ENCODE measurements around the gene ATP6V1G1. TPM values are rescaled to one million over a fixed set of nuclear protein-coding genes. Genes with fewer than 3 reads are reported as not detected.

ATP6V1G1 gene
- polyA plus RNA-seq, 2 donors = 127 to 145 TPM

GRCh38 chr9:114634387-114634786, 46.8 kb downstream of the ATP6V1G1 start:
- Histone ChIP-seq H3K9me3 (ENCODE audit: control insufficient read depth in 2 of 2, insufficient read depth in 1 of 2, low read depth in 1 of 2, low read length in 1 of 2) (no peaks in the 10 kb centered on the region), H3K27ac (ENCODE audit: low read depth in 2 of 2, low read length in 1 of 2) (no peak overlapping the region), H3K27me3 (ENCODE audit: control insufficient read depth in 1 of 2, insufficient read depth in 2 of 2, low read length in 2 of 2) (no peaks in the 10 kb centered on the region), H3K36me3 (ENCODE audit: control insufficient read depth in 2 of 2, insufficient read depth in 2 of 2, low read length in 1 of 2) (peaks cover 10 to 29% of the 10 kb centered on the region in 2 donors), H3K4me1 (ENCODE audit: control insufficient read depth in 2 of 2, insufficient read depth in 2 of 2, low read length in 1 of 2) (no peaks in the 10 kb centered on the region), H3K4me3 (ENCODE audit: low read depth in 1 of 2, low read length in 2 of 2) (no peak overlapping the region)
- 90 to 96% methylated on average over 6 of the region's 6 CpGs for WGBS, 2 donors

DNA sequence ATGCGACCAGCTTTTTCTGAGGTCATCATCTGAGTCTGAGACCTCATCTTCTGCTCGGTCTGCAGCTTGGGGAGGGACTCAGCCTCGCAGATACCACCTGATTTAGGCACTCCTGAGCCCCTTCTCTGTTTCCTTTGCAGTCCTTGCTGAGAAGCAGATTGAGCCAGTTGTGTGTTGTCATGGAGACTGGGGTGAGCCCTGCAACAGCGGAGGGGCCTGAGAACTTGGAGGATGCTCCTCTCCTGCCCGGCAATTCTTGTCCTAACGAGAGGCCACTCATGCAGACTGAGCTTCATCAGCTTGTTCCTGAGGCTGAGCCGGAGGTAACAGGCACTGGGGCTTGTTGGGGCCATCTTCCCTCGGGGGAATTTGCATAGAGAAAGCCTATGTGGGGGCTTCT, 50.8 kb downstream of the ATP6V1G1 start:
- Histone ChIP-seq H3K4me1 (ENCODE audit: control insufficient read depth in 2 of 2, insufficient read depth in 2 of 2, low read length in 1 of 2) (no peaks in the 10 kb centered on the region), H3K36me3 (ENCODE audit: control insufficient read depth in 2 of 2, insufficient read depth in 2 of 2, low read length in 1 of 2) (peaks cover 11 to 31% of the 10 kb centered on the region in 2 donors)

DNA sequence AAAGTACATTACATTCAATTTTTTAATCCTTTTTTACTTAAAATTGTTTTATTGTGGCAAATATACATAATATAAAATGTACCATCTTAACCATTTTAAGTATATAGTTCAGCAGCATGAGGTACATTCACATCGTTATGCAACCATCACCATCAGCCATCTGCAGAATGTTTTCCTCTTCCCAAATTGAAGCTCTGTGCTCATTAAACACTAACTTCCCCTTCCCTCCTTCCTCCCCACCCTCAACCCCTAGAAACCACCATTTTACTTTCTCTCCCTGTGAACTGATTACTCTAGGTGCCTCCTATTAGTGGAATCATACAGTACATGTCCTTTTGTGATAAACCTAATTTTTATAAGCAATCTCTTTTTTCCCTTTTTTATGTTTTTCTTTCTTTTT, 54.4 kb downstream of the ATP6V1G1 start:
- WGBS, 2 donors = 81 to 86% methylated on average over 1 of the region's 1 CpG
- Histone ChIP-seq H3K27ac (ENCODE audit: low read depth in 2 of 2, low read length in 1 of 2) (no peak overlapping the region), H3K27me3 (ENCODE audit: control insufficient read depth in 1 of 2, insufficient read depth in 2 of 2, low read length in 2 of 2) (no peaks in the 10 kb centered on the region), H3K4me1 (ENCODE audit: control insufficient read depth in 2 of 2, insufficient read depth in 2 of 2, low read length in 1 of 2) (no peaks in the 10 kb centered on the region), H3K9me3 (ENCODE audit: control insufficient read depth in 2 of 2, insufficient read depth in 1 of 2, low read depth in 1 of 2, low read length in 1 of 2) (peaks cover 0 to 4% of the 10 kb centered on the region in 2 donors), H3K36me3 (ENCODE audit: control insufficient read depth in 2 of 2, insufficient read depth in 2 of 2, low read length in 1 of 2) (peaks cover 13 to 18% of the 10 kb centered on the region in 2 donors), H3K4me3 (ENCODE audit: low read depth in 1 of 2, low read length in 2 of 2) (no peak overlapping the region)

More for the DNA sequence above, 50.8 kb downstream of the ATP6V1G1 start:
- Histone ChIP-seq H3K9me3 (ENCODE audit: control insufficient read depth in 2 of 2, insufficient read depth in 1 of 2, low read depth in 1 of 2, low read length in 1 of 2) (peaks cover 0 to 4% of the 10 kb centered on the region in 2 donors), H3K4me3 (ENCODE audit: low read depth in 1 of 2, low read length in 2 of 2) (no peak overlapping the region), H3K27ac (ENCODE audit: low read depth in 2 of 2, low read length in 1 of 2) (no peak overlapping the region), H3K27me3 (ENCODE audit: control insufficient read depth in 1 of 2, insufficient read depth in 2 of 2, low read length in 2 of 2) (no peaks in the 10 kb centered on the region)
- WGBS, 2 donors = 92 to 96% methylated on average over 8 of the region's 8 CpGs

- WGBS, 2 donors = 88 to 91% methylated on average over 8 of the region's 8 CpGs
- Histone ChIP-seq H3K9me3 (ENCODE audit: control insufficient read depth in 2 of 2, insufficient read depth in 1 of 2, low read depth in 1 of 2, low read length in 1 of 2) (peaks cover 0 to 4% of the 10 kb centered on the region in 2 donors), H3K4me3 (ENCODE audit: low read depth in 1 of 2, low read length in 2 of 2) (no peak overlapping the region), H3K27ac (ENCODE audit: low read depth in 2 of 2, low read length in 1 of 2) (no peak overlapping the region), H3K4me1 (ENCODE audit: control insufficient read depth in 2 of 2, insufficient read depth in 2 of 2, low read length in 1 of 2) (no peaks in the 10 kb centered on the region), H3K36me3 (ENCODE audit: control insufficient read depth in 2 of 2, insufficient read depth in 2 of 2, low read length in 1 of 2) (peaks cover 13 to 15% of the 10 kb centered on the region in 2 donors), H3K27me3 (ENCODE audit: control insufficient read depth in 1 of 2, insufficient read depth in 2 of 2, low read length in 2 of 2) (no peaks in the 10 kb centered on the region)
Observed at GRCh38 chr9:114643001-114643400, 55.4 kb downstream of the ATP6V1G1 start.

GRCh38 chr9:114643896-114644295, 56.3 kb downstream of the ATP6V1G1 start:
- Histone ChIP-seq H3K27me3 (ENCODE audit: control insufficient read depth in 1 of 2, insufficient read depth in 2 of 2, low read length in 2 of 2) (no peaks in the 10 kb centered on the region), H3K4me3 (ENCODE audit: low read depth in 1 of 2, low read length in 2 of 2) (no peak overlapping the region), H3K27ac (ENCODE audit: low read depth in 2 of 2, low read length in 1 of 2) (no peak overlapping the region), H3K36me3 (ENCODE audit: control insufficient read depth in 2 of 2, insufficient read depth in 2 of 2, low read length in 1 of 2) (peaks cover 13 to 15% of the 10 kb centered on the region in 2 donors), H3K9me3 (ENCODE audit: control insufficient read depth in 2 of 2, insufficient read depth in 1 of 2, low read depth in 1 of 2, low read length in 1 of 2) (peaks cover 0 to 4% of the 10 kb centered on the region in 2 donors), H3K4me1 (ENCODE audit: control insufficient read depth in 2 of 2, insufficient read depth in 2 of 2, low read length in 1 of 2) (no peaks in the 10 kb centered on the region)
- 86 to 93% methylated on average over 5 of the region's 5 CpGs for WGBS, 2 donors

Other genes with a start within 250 kb of the ATP6V1G1 start
- 1 to 10 TPM; 5.8 to 8.3 TPM for gene AKNA, start 199.8 kb upstream of the ATP6V1G1 start, polyA plus RNA-seq
- 1 to 10 TPM; 3.4 to 7.6 TPM for gene WHRN, start 82.3 kb upstream of the ATP6V1G1 start, polyA plus RNA-seq
- gene TMEM268, start 23.5 kb downstream of the ATP6V1G1 start, polyA plus RNA-seq = 1 to 10 TPM; 1.6 to 2.5 TPM
- not detected for gene TEX53, start 70.0 kb downstream of the ATP6V1G1 start, polyA plus RNA-seq
- not detected for gene TEX48, start 94.4 kb downstream of the ATP6V1G1 start, polyA plus RNA-seq
- under 1 TPM; 0.75 to 0.79 TPM for gene TNFSF15, start 218.3 kb downstream of the ATP6V1G1 start, polyA plus RNA-seq

Measured in esophagus (tissue), 2 donors.